Epithelial cell of esophagus (primary cell): ENCODE measurements around the gene SET.

Experiments
- DNase-seq: peaks from one replicate; pipeline ENCODE4 v3.0.0; 2010; ENCODE audit warnings: low read depth
- H3K4me3 ChIP-seq: 2 replicates; pipeline ENCODE4 v1.5.1; 2011; ENCODE audit warnings: mild to moderate bottlenecking, low read length, control low read depth
- CTCF ChIP-seq: IDR thresholded peaks from 2 replicates; pipeline ENCODE4 v1.5.1; 2011; ENCODE audit warnings: low read depth, mild to moderate bottlenecking, low read length, control low read depth, inconsistent platforms; ENCODE audit not compliant: insufficient read depth; ENCODE audit errors: missing control alignments

SET gene

GRCh38 chr9:128720841-128721486, 31.9 kb downstream of the SET start:
- H3K4me3 ChIP-seq, result no peak overlapping the region
- TF ChIP-seq CTCF, result no peak
- no peak for DNase-seq

GRCh38 chr9:128721487-128722010, 32.5 kb downstream of the SET start:
- H3K4me3 ChIP-seq, result no peak overlapping the region
- DNase-seq, result no peak
- TF ChIP-seq CTCF, result no peak

GRCh38 chr9:128722380-128723351, 33.6 kb downstream of the SET start:
- no peak for DNase-seq
- H3K4me3 ChIP-seq, result peak overlapping the region; percentile 92
- no peak for TF ChIP-seq CTCF

GRCh38 chr9:128723352-128723865, 34.4 kb downstream of the SET start:
- H3K4me3 ChIP-seq, result peak overlapping the region; percentile 92
- no peak for DNase-seq
- TF ChIP-seq CTCF, result no peak

- peak within 1 kb of the TSS; percentile 92 for H3K4me3 ChIP-seq
- TF ChIP-seq CTCF, result no peak
- DNase-seq, result peak; percentile 100
Observed at GRCh38 chr9:128723866-128724743, 35.1 kb downstream of the SET start, which contains the start of gene ZDHHC12. Gene ZDHHC12 (minus strand): TSS chr9:128724127. CDS start chr9:128724093, 34 bp downstream.

- peak; percentile 73 for DNase-seq
- TF ChIP-seq CTCF, result no peak
- peak overlapping the region; percentile 92 for H3K4me3 ChIP-seq
Observed at GRCh38 chr9:128724744-128725211, 35.8 kb downstream of the SET start.
